ENCODE data around the gene KCNIP1. TPM values are rescaled to one million over a fixed set of nuclear protein-coding genes. Genes with fewer than 3 reads are reported as not detected.

Gene KCNIP1
- total RNA-seq, 4 donors from 2014 or later: not detected

- H3K4me3 ChIP-seq: no peak overlapping the region
- WGBS, 2 donors: 58 to 60% methylated on average over 9 to 13 of the region's 14 CpGs
- intact Hi-C loops (cut with DNase I): no loop called here
- peak overlapping the region; percentile 12 to 65 (median 44) for H3K27ac ChIP-seq
- H3K4me1 ChIP-seq: peaks cover 8 to 56% (median 18%) of the 10 kb centered on the region in 3 donors
- no peaks in the 10 kb centered on the region for H3K9me3 ChIP-seq
- no peaks in the 10 kb centered on the region for H3K36me3 ChIP-seq
- TF ChIP-seq POLR2A (IDR thresholded peaks at IDR 0.05) (no peak), CTCF (IDR thresholded peaks at IDR 0.05) (no peak)
- DNase-seq: no peak
- peaks cover 0 to 35% (median 0%) of the 10 kb centered on the region in 4 donors for H3K27me3 ChIP-seq
These were observed 242.5 kb downstream of the KCNIP1 start for GRCh38 chr5:170746075-170746960.

- WGBS, 2 donors: 90 to 93% methylated on average over 3 to 7 of the region's 11 CpGs
- intact Hi-C loops (cut with DNase I): no loop called here
- no peak overlapping the region for H3K27ac ChIP-seq
These were observed 243.1 kb downstream of the KCNIP1 start for GRCh38 chr5:170746961-170747340.

GRCh38 chr5:170747357-170747756 is 243.5 kb downstream of the KCNIP1 start:
- DNase-seq: no peak
- Histone ChIP-seq H3K27me3 (peaks cover 0 to 37% (median 0%) of the 10 kb centered on the region in 4 donors), H3K4me3 (no peak overlapping the region), H3K9me3 (no peaks in the 10 kb centered on the region), H3K36me3 (no peaks in the 10 kb centered on the region), H3K4me1 (peaks cover 15 to 66% (median 18%) of the 10 kb centered on the region in 3 donors), H3K27ac (no peak overlapping the region)
- WGBS, 2 donors: 82 to 100% methylated on average over 1 of the region's 1 CpG
- no peak for TF ChIP-seq POLR2A (IDR thresholded peaks at IDR 0.05)
- no peak for TF ChIP-seq CTCF (IDR thresholded peaks at IDR 0.05)
- intact Hi-C loops (cut with DNase I): no loop called here

More at GRCh38 chr5:170746961-170747340, 243.1 kb downstream of the KCNIP1 start:
- Histone ChIP-seq H3K4me3 (no peak overlapping the region), H3K9me3 (no peaks in the 10 kb centered on the region), H3K4me1 (peaks cover 12 to 62% (median 18%) of the 10 kb centered on the region in 3 donors), H3K27me3 (peaks cover 0 to 37% (median 0%) of the 10 kb centered on the region in 4 donors), H3K36me3 (no peaks in the 10 kb centered on the region)
- DNase-seq: no peak
- TF ChIP-seq POLR2A (IDR thresholded peaks at IDR 0.05) (no peak), CTCF (IDR thresholded peaks at IDR 0.05) (no peak)

GRCh38 chr5:170747851-170748250 is 244.0 kb downstream of the KCNIP1 start:
- Histone ChIP-seq H3K9me3 (no peaks in the 10 kb centered on the region), H3K36me3 (no peaks in the 10 kb centered on the region), H3K4me1 (peaks cover 18 to 71% (median 20%) of the 10 kb centered on the region in 3 donors), H3K27ac (no peak overlapping the region), H3K27me3 (peaks cover 0 to 37% (median 0%) of the 10 kb centered on the region in 4 donors), H3K4me3 (no peak overlapping the region)
- 93 to 94% methylated on average over 5 to 9 of the region's 10 CpGs for WGBS, 2 donors
- TF ChIP-seq CTCF (IDR thresholded peaks at IDR 0.05) (peak in 1 of 6 experiments; percentile 7), POLR2A (IDR thresholded peaks at IDR 0.05) (no peak)
- intact Hi-C loops (cut with DNase I): no loop called here
- no peak for DNase-seq

- H3K27ac ChIP-seq: peak overlapping the region in 3 of 4 donors; percentile 19 to 77 (median 69)
- no peaks in the 10 kb centered on the region for H3K9me3 ChIP-seq
- no peak for TF ChIP-seq CTCF (IDR thresholded peaks at IDR 0.05)
- H3K36me3 ChIP-seq: no peaks in the 10 kb centered on the region
- peaks cover 18 to 78% (median 20%) of the 10 kb centered on the region in 3 donors for H3K4me1 ChIP-seq
- intact Hi-C loops (cut with DNase I): no loop called here
- peaks cover 0 to 33% (median 0%) of the 10 kb centered on the region in 4 donors for H3K27me3 ChIP-seq
- no peak for DNase-seq
- WGBS, 2 donors: 67 to 88% methylated on average over 5 to 13 of the region's 13 CpGs
- H3K4me3 ChIP-seq: no peak overlapping the region
These were observed 245.2 kb downstream of the KCNIP1 start for GRCh38 chr5:170748951-170749471.

All from esophagus squamous epithelium (tissue), 5 donors.